Neural progenitor cell (in vitro differentiated cells): Measurements from ENCODE around the gene OTUD7B. TPM values are rescaled to one million over a fixed set of nuclear protein-coding genes. Genes with fewer than 3 reads are reported as not detected.
A peak's percentile ranks its signal among the peaks of the same experiment; 100 is the strongest.
"Not testable (repeated sequence)": the region's sequence is repeated elsewhere in the genome, so short reads cannot be mapped to it uniquely, and the experiment has no call there.

Experiments
- DNase-seq: peaks from one replicate; pipeline ENCODE4 v3.0.0-alpha.2; 2016; ENCODE audit warnings: low spot score
- H2AFZ ChIP-seq: fragments of 200-600 bp; sonication (generic); replicated peaks from 2 replicates; pipeline ENCODE4 v1.6.1; 2016; ENCODE audit warnings: antibody characterized with exemption
- H3F3A ChIP-seq: fragments of 200-600 bp; sonication (generic); 2 replicates; pipeline ENCODE4 v1.6.1; 2016; ENCODE audit warnings: antibody characterized with exemption, low read depth
- H3K27ac ChIP-seq: fragments of 200-600 bp; sonication (generic); 2 replicates; pipeline ENCODE4 v1.5.1; 2016; ENCODE audit warnings: mild to moderate bottlenecking
- H3K27me3 ChIP-seq: fragments of 200-600 bp; sonication (generic); 2 replicates; pipeline ENCODE4 v1.6.1; 2016; ENCODE audit warnings: mild to moderate bottlenecking, moderate library complexity
- H3K36me3 ChIP-seq: fragments of 200-600 bp; sonication (generic); 2 replicates; pipeline ENCODE4 v1.5.1; 2016
- H3K4me1 ChIP-seq: fragments of 200-600 bp; sonication (generic); 2 replicates; pipeline ENCODE4 v1.6.1; 2016; ENCODE audit warnings: mixed run types
- H3K4me2 ChIP-seq: fragments of 200-600 bp; sonication (generic); 2 replicates; pipeline ENCODE4 v1.6.1; 2016
- H3K4me3 ChIP-seq: fragments of 200-600 bp; sonication (generic); 2 replicates; pipeline ENCODE4 v1.5.1; 2016
- H3K79me2 ChIP-seq: fragments of 200-600 bp; sonication (generic); 2 replicates; pipeline ENCODE4 v1.6.1; 2016; ENCODE audit warnings: low read depth
- H3K9ac ChIP-seq: fragments of 200-600 bp; sonication (generic); 2 replicates; pipeline ENCODE4 v1.6.1; 2016
- H3K9me3 ChIP-seq: fragments of 200-600 bp; sonication (generic); 2 replicates; pipeline ENCODE4 v1.5.1; 2016; ENCODE audit warnings: low read depth
- H4K20me1 ChIP-seq: fragments of 200-600 bp; sonication (generic); 2 replicates; pipeline ENCODE4 v1.6.1; 2016; ENCODE audit warnings: low read depth
- H3K27ac Mint-ChIP-seq: 3 replicates; pipeline ENCODE4 v1.8.0; 2021; ENCODE audit warnings: mixed read lengths
- H3K27me3 Mint-ChIP-seq: 2 replicates; pipeline ENCODE4 v1.8.0; 2022; ENCODE audit warnings: low read depth, mild to moderate bottlenecking, inconsistent platforms, moderate library complexity, mixed read lengths; ENCODE audit not compliant: insufficient read depth
- H3K36me3 Mint-ChIP-seq: 3 replicates; pipeline ENCODE4 v1.8.0; 2021; ENCODE audit warnings: mixed read lengths
- H3K4me1 Mint-ChIP-seq: 3 replicates; pipeline ENCODE4 v1.8.0; 2021; ENCODE audit warnings: mixed read lengths
- H3K4me3 Mint-ChIP-seq: 3 replicates; pipeline ENCODE4 v1.8.0; 2021; ENCODE audit warnings: mild to moderate bottlenecking, moderate library complexity, mixed read lengths
- H3K9me3 Mint-ChIP-seq: 3 replicates; pipeline ENCODE4 v1.8.0; 2020; ENCODE audit warnings: mixed read lengths
- EZH2 ChIP-seq: fragments of 200-600 bp; sonication (generic); IDR thresholded peaks from 2 replicates; pipeline ENCODE4 v1.6.1; 2017; ENCODE audit warnings: antibody characterized with exemption, mild to moderate bottlenecking, moderate library complexity
- EZH2phosphoT487 ChIP-seq: fragments of 200-600 bp; sonication (generic); IDR thresholded peaks from 2 replicates; pipeline ENCODE4 v1.6.1; 2017; ENCODE audit warnings: antibody characterized with exemption
- total RNA-seq: library from RNA; depleted of rRNA; stranded (reverse); fragments of >200 nt; gene quantifications from 2 replicates; pipeline ENCODE4 v1.2.3, GENCODE V29; 2015; ENCODE audit warnings: low replicate concordance
- TF ChIP-seq, protein P1 (sequence below): fragments of 200-600 bp; sonication (generic); IDR thresholded peaks from 2 replicates; pipeline ENCODE4 v1.5.1; 2017; ENCODE audit warnings: antibody characterized with exemption, mild to moderate bottlenecking

OTUD7B gene
- total RNA-seq, 1 donor from 2014 or later: 10.7 TPM

GRCh38 chr1:149940427-149940826 is 70.1 kb downstream of the OTUD7B start:
- Mint-ChIP-seq H3K27me3 (peaks cover 4% of the 10 kb centered on the region), H3K4me1 (peaks cover 49% of the 10 kb centered on the region), H3K27ac (no peak overlapping the region), H3K36me3 (peaks cover 10% of the 10 kb centered on the region), H3K4me3 (peak overlapping the region; percentile 8), H3K9me3 (no peaks in the 10 kb centered on the region)
- H3K9ac ChIP-seq: no peak overlapping the region
- peaks cover 19% of the 10 kb centered on the region for H3K4me1 ChIP-seq
- DNase-seq: no peak
- H3K4me2 ChIP-seq: no peak overlapping the region
- no peaks in the 10 kb centered on the region for H3K36me3 ChIP-seq
- H4K20me1 ChIP-seq: no peaks in the 10 kb centered on the region
- no peak overlapping the region for H3K27ac ChIP-seq
- H3K9me3 ChIP-seq: no peaks in the 10 kb centered on the region
- H3K27me3 ChIP-seq: no peaks in the 10 kb centered on the region
- no peak for TF ChIP-seq EZH2
- TF ChIP-seq, protein P1, sequence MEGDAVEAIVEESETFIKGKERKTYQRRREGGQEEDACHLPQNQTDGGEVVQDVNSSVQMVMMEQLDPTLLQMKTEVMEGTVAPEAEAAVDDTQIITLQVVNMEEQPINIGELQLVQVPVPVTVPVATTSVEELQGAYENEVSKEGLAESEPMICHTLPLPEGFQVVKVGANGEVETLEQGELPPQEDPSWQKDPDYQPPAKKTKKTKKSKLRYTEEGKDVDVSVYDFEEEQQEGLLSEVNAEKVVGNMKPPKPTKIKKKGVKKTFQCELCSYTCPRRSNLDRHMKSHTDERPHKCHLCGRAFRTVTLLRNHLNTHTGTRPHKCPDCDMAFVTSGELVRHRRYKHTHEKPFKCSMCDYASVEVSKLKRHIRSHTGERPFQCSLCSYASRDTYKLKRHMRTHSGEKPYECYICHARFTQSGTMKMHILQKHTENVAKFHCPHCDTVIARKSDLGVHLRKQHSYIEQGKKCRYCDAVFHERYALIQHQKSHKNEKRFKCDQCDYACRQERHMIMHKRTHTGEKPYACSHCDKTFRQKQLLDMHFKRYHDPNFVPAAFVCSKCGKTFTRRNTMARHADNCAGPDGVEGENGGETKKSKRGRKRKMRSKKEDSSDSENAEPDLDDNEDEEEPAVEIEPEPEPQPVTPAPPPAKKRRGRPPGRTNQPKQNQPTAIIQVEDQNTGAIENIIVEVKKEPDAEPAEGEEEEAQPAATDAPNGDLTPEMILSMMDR: no peak
- no peak for TF ChIP-seq EZH2phosphoT487
- no peak overlapping the region for H3K4me3 ChIP-seq
- peaks cover 10% of the 10 kb centered on the region for H3F3A ChIP-seq
- no peak overlapping the region for H2AFZ ChIP-seq
- H3K79me2 ChIP-seq: no peaks in the 10 kb centered on the region

- not testable (repeated sequence) for DNase-seq, H3K36me3 Mint-ChIP-seq, H3K27ac ChIP-seq, H3K4me3 Mint-ChIP-seq, H4K20me1 ChIP-seq, H3K27ac Mint-ChIP-seq, H3K4me2 ChIP-seq, H2AFZ ChIP-seq, H3K9me3 ChIP-seq, H3K9ac ChIP-seq, H3K36me3 ChIP-seq, H3K9me3 Mint-ChIP-seq, H3K27me3 Mint-ChIP-seq, H3K27me3 ChIP-seq, H3K4me3 ChIP-seq, H3K79me2 ChIP-seq
- Histone ChIP-seq H3F3A (peaks cover 10% of the 10 kb centered on the region), H3K4me1 (peaks cover 19% of the 10 kb centered on the region)
- peaks cover 51% of the 10 kb centered on the region for H3K4me1 Mint-ChIP-seq
Measured at GRCh38 chr1:149938668-149939003, 71.9 kb downstream of the OTUD7B start.

DNA sequence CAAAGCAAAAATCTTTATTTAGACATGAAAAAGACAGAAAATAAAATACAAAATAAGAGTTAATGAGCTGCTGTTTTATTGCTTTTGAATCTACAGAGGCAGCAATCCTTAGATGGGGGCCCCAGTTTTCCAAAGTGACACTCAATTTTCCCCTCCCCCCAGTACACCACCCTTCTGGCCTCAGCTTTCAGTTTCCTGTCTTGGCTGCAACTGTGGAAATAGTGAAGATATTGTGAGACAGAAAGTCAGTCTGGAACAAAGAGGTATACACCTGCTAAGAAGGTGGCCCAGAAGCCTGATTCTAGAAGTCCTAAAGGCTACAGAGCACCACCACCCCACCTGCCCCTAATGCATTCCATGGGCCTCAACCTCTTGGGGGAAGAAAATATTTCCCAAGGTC is 72.8 kb downstream of the OTUD7B start:
- Mint-ChIP-seq H3K9me3 (no peaks in the 10 kb centered on the region), H3K27ac (no peak overlapping the region), H3K4me3 (peak overlapping the region; percentile 87), H3K36me3 (peaks cover 3% of the 10 kb centered on the region), H3K27me3 (peaks cover 4% of the 10 kb centered on the region), H3K4me1 (peaks cover 51% of the 10 kb centered on the region)
- Histone ChIP-seq H3K27me3 (no peaks in the 10 kb centered on the region), H3K9me3 (no peaks in the 10 kb centered on the region), H3K27ac (no peak overlapping the region), H3K79me2 (no peaks in the 10 kb centered on the region), H3F3A (peaks cover 6% of the 10 kb centered on the region), H3K36me3 (no peaks in the 10 kb centered on the region), H3K4me1 (peaks cover 19% of the 10 kb centered on the region), H3K4me3 (peak overlapping the region; percentile 38), H2AFZ (no peak overlapping the region), H4K20me1 (no peaks in the 10 kb centered on the region), H3K9ac (no peak overlapping the region), H3K4me2 (peak overlapping the region; percentile 73)
- no peak for DNase-seq
- no peak for TF ChIP-seq EZH2
- TF ChIP-seq, protein P1: no peak
- TF ChIP-seq EZH2phosphoT487: no peak

DNA sequence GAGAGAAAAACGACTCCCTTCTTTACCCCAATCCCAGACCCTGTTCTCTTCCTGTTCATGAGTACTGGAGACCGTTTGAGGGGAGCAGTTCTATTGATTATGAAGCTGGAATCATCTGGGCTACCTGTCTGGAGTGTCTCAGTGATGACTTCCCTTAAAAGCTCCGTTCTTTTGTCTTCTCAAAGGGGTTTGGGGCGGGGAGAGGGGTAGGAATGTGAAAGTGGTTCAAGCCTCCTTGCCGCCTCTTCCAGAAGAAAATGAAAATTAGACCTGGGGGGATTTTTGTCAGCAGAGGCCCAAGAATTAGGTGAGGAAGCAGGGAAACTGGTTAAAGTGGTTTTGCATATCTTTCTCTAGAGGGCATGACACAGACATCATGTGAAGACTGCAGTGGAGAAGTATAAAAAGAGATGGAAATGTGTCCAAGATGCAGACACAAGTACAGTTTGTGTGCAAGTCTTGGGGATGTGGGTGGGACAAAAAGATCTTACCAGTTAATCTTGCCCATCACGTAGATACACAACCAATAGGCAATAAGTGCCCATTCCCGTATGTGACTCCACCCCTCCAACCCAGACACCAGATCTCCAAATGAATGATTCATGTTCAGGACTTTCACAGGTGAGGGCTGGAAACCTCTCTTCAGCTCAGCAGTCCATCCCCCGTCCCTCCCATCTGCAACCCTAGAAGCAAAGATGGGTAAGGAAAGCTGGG is 73.4 kb downstream of the OTUD7B start:
- peak overlapping the region; percentile 87 for H3K4me3 Mint-ChIP-seq
- TF ChIP-seq EZH2 (no peak), EZH2phosphoT487 (no peak)
- TF ChIP-seq, protein P1: no peak
- H3K9me3 ChIP-seq: no peaks in the 10 kb centered on the region
- H3K27me3 ChIP-seq: no peaks in the 10 kb centered on the region
- no peak for DNase-seq
- H2AFZ ChIP-seq: peak overlapping the region; percentile 86
- H3K27ac Mint-ChIP-seq: peak overlapping the region; percentile 40
- peaks cover 1% of the 10 kb centered on the region for H3F3A ChIP-seq
- peaks cover 3% of the 10 kb centered on the region for H3K36me3 Mint-ChIP-seq
- H4K20me1 ChIP-seq: no peaks in the 10 kb centered on the region
- H3K36me3 ChIP-seq: no peaks in the 10 kb centered on the region
- H3K4me2 ChIP-seq: peak overlapping the region; percentile 73
- peaks cover 4% of the 10 kb centered on the region for H3K27me3 Mint-ChIP-seq
- peak overlapping the region; percentile 38 for H3K4me3 ChIP-seq
- H3K4me1 ChIP-seq: peaks cover 19% of the 10 kb centered on the region
- H3K9ac ChIP-seq: no peak overlapping the region
- H3K27ac ChIP-seq: no peak overlapping the region
- peaks cover 49% of the 10 kb centered on the region for H3K4me1 Mint-ChIP-seq
- H3K79me2 ChIP-seq: no peaks in the 10 kb centered on the region
- no peaks in the 10 kb centered on the region for H3K9me3 Mint-ChIP-seq
